HEK293 (cell line): ENCODE data around the gene TM4SF1.

Experiments used
- CTCF ChIA-PET: fragments of 350-600 bp; formaldehyde crosslinking; extraction: SDS; loops from one replicate; lab custom pipeline; 2021; ENCODE audit warnings: antibody characterized with exemption; lab: Yijun Ruan, JAX
- POLR2A ChIA-PET: fragments of 300-600 bp; formaldehyde crosslinking; extraction: SDS; loops from one replicate; lab custom pipeline; 2020; ENCODE audit warnings: antibody characterized with exemption, inconsistent platforms; lab: Yijun Ruan, JAX
- H3K27ac ChIP-seq: fragments of 200-500 bp; sonication (Bioruptor generic); 2 replicates; pipeline ENCODE4 v1.5.1; 2014; ENCODE audit warnings: low read depth, low read length, control low read depth, inconsistent platforms; ENCODE audit errors: extremely low read depth
- H3K36me3 ChIP-seq, 2 experiments: fragments of 200-500 bp in 1 of 2; sonication (Bioruptor generic) in 1 of 2; 1 replicate in 1 of 2; 2 replicates in 1 of 2; pipeline ENCODE4 v1.5.1; 2014 to 2017; ENCODE audit warnings: inconsistent platforms in 2 of 2, low read length in 2 of 2; ENCODE audit not compliant: control insufficient read depth in 2 of 2, insufficient read depth in 1 of 2
- H3K4me1 ChIP-seq: fragments of 200-500 bp; sonication (Bioruptor generic); 2 replicates; pipeline ENCODE4 v1.5.1; 2014; ENCODE audit warnings: mild to moderate bottlenecking, low read length, inconsistent platforms; ENCODE audit not compliant: control insufficient read depth, insufficient read depth
- H3K4me3 ChIP-seq: 2 replicates; pipeline ENCODE4 v1.5.1; 2011; ENCODE audit warnings: low read depth, mild to moderate bottlenecking, control low read depth, low read length, moderate library complexity
- H3K9me3 ChIP-seq: fragments of 200-500 bp; sonication (Bioruptor generic); 2 replicates; pipeline ENCODE4 v1.5.1; 2014; ENCODE audit warnings: low read depth, low read length, inconsistent platforms; ENCODE audit not compliant: control insufficient read depth, insufficient read depth
- ATF2 ChIP-seq: fragments of 450-650 bp; formaldehyde crosslinking; IDR thresholded peaks from 2 replicates; pipeline ENCODE4 v1.5.1; 2016; ENCODE audit warnings: missing biosample characterization, missing genetic modification characterization, low read depth
- BCL6B ChIP-seq: fragments of 450-650 bp; formaldehyde crosslinking; IDR thresholded peaks from 2 replicates; pipeline ENCODE4 v1.5.1; 2017; ENCODE audit warnings: missing biosample characterization, missing genetic modification characterization
- KLF10 ChIP-seq: fragments of 450-650 bp; IDR thresholded peaks from 2 replicates; pipeline ENCODE4 v1.5.1; 2018; ENCODE audit warnings: missing biosample characterization, mild to moderate bottlenecking, missing genetic modification characterization
- PRDM10 ChIP-seq: fragments of 450-650 bp; formaldehyde crosslinking; IDR thresholded peaks from 2 replicates; pipeline ENCODE4 v1.5.1; 2016; ENCODE audit warnings: missing biosample characterization, missing genetic modification characterization
- PRDM4 ChIP-seq: fragments of 450-650 bp; formaldehyde crosslinking; IDR thresholded peaks from 2 replicates; pipeline ENCODE4 v1.5.1; 2017; ENCODE audit warnings: missing biosample characterization, missing genetic modification characterization
- ZBTB21 ChIP-seq: fragments of 450-650 bp; formaldehyde crosslinking; IDR thresholded peaks from 2 replicates; pipeline ENCODE4 v1.5.1; 2017; ENCODE audit warnings: missing biosample characterization, missing genetic modification characterization
- ZNF248 ChIP-seq: fragments of 450-650 bp; formaldehyde crosslinking; IDR thresholded peaks from 2 replicates; pipeline ENCODE4 v1.5.1; 2017; ENCODE audit warnings: missing biosample characterization, missing genetic modification characterization
- ZNF548 ChIP-seq: fragments of 450-650 bp; formaldehyde crosslinking; IDR thresholded peaks from 2 replicates; pipeline ENCODE4 v1.5.1; 2016; ENCODE audit warnings: missing biosample characterization, missing genetic modification characterization
- ZNF558 ChIP-seq: fragments of 450-650 bp; formaldehyde crosslinking; IDR thresholded peaks from 2 replicates; pipeline ENCODE4 v1.5.1; 2016; ENCODE audit warnings: missing biosample characterization, missing genetic modification characterization
- ZNF560 ChIP-seq: fragments of 450-650 bp; formaldehyde crosslinking; IDR thresholded peaks from 2 replicates; pipeline ENCODE4 v1.5.1; 2017; ENCODE audit warnings: missing biosample characterization, missing genetic modification characterization, borderline replicate concordance
- ZNF580 ChIP-seq: fragments of 450-650 bp; formaldehyde crosslinking; IDR thresholded peaks from 2 replicates; pipeline ENCODE4 v1.5.1; 2016; ENCODE audit warnings: missing biosample characterization, missing genetic modification characterization
- ZNF830 ChIP-seq: fragments of 450-650 bp; IDR thresholded peaks from 2 replicates; pipeline ENCODE4 v1.5.0; 2018; ENCODE audit warnings: missing biosample characterization, missing genetic modification characterization, low read depth, mild to moderate bottlenecking, moderate library complexity

The TM4SF1 gene

GRCh38 chr3:149414557-149415231 is 37.2 kb upstream of the TM4SF1 start:
- no peak overlapping the region for H3K4me3 ChIP-seq
- CTCF ChIA-PET: no interaction called here
- peaks cover 8% of the 10 kb centered on the region; the same call in 1 of the 2 replicates for H3K4me1 ChIP-seq
- no peak overlapping the region for H3K27ac ChIP-seq
- TF ChIP-seq PRDM10 (tag by site-specific recombination) (peak; percentile 59), ZNF560 (tag by site-specific recombination) (no peak)
- POLR2A ChIA-PET: no interaction called here
- H3K36me3 ChIP-seq: no peaks in the 10 kb centered on the region
- no peaks in the 10 kb centered on the region for H3K9me3 ChIP-seq

GRCh38 chr3:149411583-149411982 is 34.1 kb upstream of the TM4SF1 start:
- ChIA-PET CTCF (no interaction called here), POLR2A (no interaction called here)
- no peaks in the 10 kb centered on the region for H3K9me3 ChIP-seq
- H3K4me3 ChIP-seq: no peak overlapping the region
- no peaks in the 10 kb centered on the region for H3K36me3 ChIP-seq
- TF ChIP-seq ATF2 (tag by site-specific recombination) (no peak), PRDM4 (tag by site-specific recombination) (no peak), ZNF830 (tag by site-specific recombination) (no peak), ZNF548 (tag by site-specific recombination) (no peak), ZBTB21 (tag by site-specific recombination) (no peak), KLF10 (tag by site-specific recombination) (no peak)
- TF ChIP-seq, all 188 proteins: peak for 0
- peaks cover 3% of the 10 kb centered on the region; the same call in 1 of the 2 replicates for H3K4me1 ChIP-seq
- no peak overlapping the region for H3K27ac ChIP-seq

GRCh38 chr3:149409351-149409750 is 31.9 kb upstream of the TM4SF1 start:
- no peaks in the 10 kb centered on the region for H3K36me3 ChIP-seq
- no peak overlapping the region for H3K4me3 ChIP-seq
- CTCF ChIA-PET: interaction anchor here (1.0 kb wide), 1 partner anchor 17 kb away, joined by 3 read pairs; no protein-coding TSS in a partner anchor
- no peak for TF ChIP-seq ZNF558 (tag by site-specific recombination)
- no peak for TF ChIP-seq ZNF580 (tag by site-specific recombination)
- TF ChIP-seq PRDM4 (tag by site-specific recombination): no peak
- TF ChIP-seq ZNF248 (tag by site-specific recombination): no peak
- TF ChIP-seq BCL6B (tag by site-specific recombination): no peak
- H3K27ac ChIP-seq: no peak overlapping the region
- no peaks in the 10 kb centered on the region for H3K4me1 ChIP-seq
- no peaks in the 10 kb centered on the region for H3K9me3 ChIP-seq
- POLR2A ChIA-PET: no interaction called here
